Aorta (tissue), 5 donors: Measurements from ENCODE around the gene CTNNA2. TPM values are rescaled to one million over a fixed set of nuclear protein-coding genes. Genes with fewer than 3 reads are reported as not detected.

ENCODE experiments used
- ATAC-seq: fragments of 200-7000 bp; cut with Tn5 transposase; one replicate; pipeline ENCODE4 v1.9.1; 2022; ENCODE audit warnings: moderate library complexity; ENCODE audit not compliant: low FRiP score
- DNase-seq, 2 donors: peaks; one replicate each; pipeline ENCODE4 v3.0.0-alpha.2; 2020
- H3K27ac ChIP-seq, 2 donors: one replicate each; pipeline ENCODE4 v1.5.1; 2013; ENCODE audit warnings: low read length in 2 of 2, mild to moderate bottlenecking in 2 of 2, moderate library complexity in 2 of 2, control low read depth in 1 of 2, inconsistent platforms in 1 of 2, low read depth in 1 of 2
- H3K27me3 ChIP-seq, 2 donors: one replicate each; pipeline ENCODE4 v1.6.1; 2013; ENCODE audit warnings: control low read depth in 1 of 2, low read length in 1 of 2, mild to moderate bottlenecking in 1 of 2, moderate library complexity in 1 of 2; ENCODE audit not compliant: insufficient read depth in 2 of 2, control insufficient read depth in 1 of 2
- H3K36me3 ChIP-seq, 2 donors: one replicate each; pipeline ENCODE4 v1.6.1; 2013; ENCODE audit warnings: control low read depth in 1 of 2, low read length in 1 of 2, mild to moderate bottlenecking in 1 of 2; ENCODE audit not compliant: insufficient read depth in 2 of 2, control insufficient read depth in 1 of 2
- H3K4me1 ChIP-seq, 2 donors: one replicate each; pipeline ENCODE4 v1.6.1; 2013; ENCODE audit warnings: low read length in 2 of 2, control low read depth in 1 of 2, mild to moderate bottlenecking in 1 of 2, moderate library complexity in 1 of 2; ENCODE audit not compliant: insufficient read depth in 2 of 2, control insufficient read depth in 1 of 2
- H3K4me3 ChIP-seq, 2 donors: one replicate each; pipeline ENCODE4 v1.5.1; 2013; ENCODE audit warnings: low read length in 2 of 2, control low read depth in 1 of 2, mild to moderate bottlenecking in 1 of 2
- H3K9me3 ChIP-seq: one replicate; pipeline ENCODE4 v1.6.1; 2013; ENCODE audit warnings: mild to moderate bottlenecking, low read length; ENCODE audit not compliant: control insufficient read depth
- WGBS, 2 donors: extraction: QIAGEN DNeasy Blood & Tissue Kit; methylation state at CpG; one replicate each; pipeline ENCODE4 v1.1.7; 2013; 5-methylcytosine and 5-hydroxymethylcytosine counted together
- intact Hi-C, 2 donors: fragments of 100-400 bp; cut with DNase I; formaldehyde crosslinking; loops; one replicate each; pipeline versions ENCODE4 v1.14.2 to v1.15.0; 2022
- polyA plus RNA-seq, 2 donors: library from polyadenylated mRNA; stranded (reverse); fragments of 200-250 nt; gene quantifications; one replicate each; pipeline ENCODE4 v1.2.3, GENCODE V29; 2013
- total RNA-seq, 2 donors: library from RNA; stranded (reverse); fragmentation: NEBNext Ultra II Directional; extraction: Animal tissue kit (Norgen Biotek cat#: 25700); gene quantifications; one replicate each; pipeline ENCODE4 v1.2.1, GENCODE V29; 2021
- donor health status: healthy with polysubstance abuse.
- donor health status: Bipolar disorder and iron deficiency.
- donor health status: DM: no; HTN: no; CAD: no.
- donor health status: DM: no; HTN: no; CAD: no.
- donor health status: DM: yes; HTN: yes; CAD: no.

CTNNA2 gene
- total and polyA plus RNA-seq, 4 donors, result 0.05 to 0.12 TPM; not detected in 2

DNA sequence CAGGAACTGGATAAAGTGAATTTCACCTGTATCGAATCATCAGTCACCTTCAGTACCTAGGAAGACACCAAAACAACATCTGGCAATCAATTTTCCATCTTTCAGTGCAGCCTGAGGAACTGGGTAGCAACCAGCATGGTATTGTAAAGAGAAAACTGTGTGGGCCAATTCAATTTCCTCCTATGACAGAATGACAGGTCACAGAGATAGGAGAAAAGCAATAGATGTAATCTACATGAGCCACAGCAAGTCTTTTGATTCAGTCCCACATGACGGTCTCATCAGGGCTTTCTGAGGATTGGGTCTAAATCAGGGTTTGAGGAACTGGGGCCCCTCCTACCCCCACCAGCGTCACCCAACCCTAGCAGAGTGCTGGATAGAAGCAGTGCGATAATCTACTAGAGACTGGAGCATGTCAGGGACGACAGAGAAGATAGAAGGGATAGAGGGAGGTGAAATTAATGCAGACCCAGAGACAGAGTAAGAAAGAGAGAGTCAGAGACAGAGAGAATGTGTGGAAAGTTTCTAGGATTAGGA, 523.0 kb downstream of the CTNNA2 start:
- H3K27me3 ChIP-seq, result no peaks in the 10 kb centered on the region
- DNase-seq, result no peak
- 77 to 82% methylated on average over 5 of the region's 5 CpGs for WGBS, 2 donors
- H3K36me3 ChIP-seq, result no peaks in the 10 kb centered on the region
- no peaks in the 10 kb centered on the region for H3K4me1 ChIP-seq
- H3K27ac ChIP-seq, result no peak overlapping the region
- intact Hi-C loops, result no loop called here
- no peaks in the 10 kb centered on the region for H3K9me3 ChIP-seq
- ATAC-seq, result no peak
- no peak overlapping the region for H3K4me3 ChIP-seq

- ATAC-seq (no peak), DNase-seq (no peak)
- intact Hi-C loops, result no loop called here
- Histone ChIP-seq H3K4me3 (no peak overlapping the region), H3K9me3 (no peaks in the 10 kb centered on the region), H3K27ac (no peak overlapping the region), H3K4me1 (no peaks in the 10 kb centered on the region), H3K27me3 (no peaks in the 10 kb centered on the region), H3K36me3 (no peaks in the 10 kb centered on the region)
- WGBS, 2 donors, result 70 to 79% methylated on average over 4 of the region's 4 CpGs
Observed at GRCh38 chr2:80037310-80037709, 524.5 kb downstream of the CTNNA2 start.

GRCh38 chr2:80040226-80040625, 527.4 kb downstream of the CTNNA2 start:
- Histone ChIP-seq H3K27me3 (no peaks in the 10 kb centered on the region), H3K27ac (no peak overlapping the region), H3K36me3 (no peaks in the 10 kb centered on the region), H3K9me3 (peaks cover 2% of the 10 kb centered on the region), H3K4me3 (no peak overlapping the region), H3K4me1 (no peaks in the 10 kb centered on the region)
- no peak for DNase-seq
- WGBS, 2 donors, result 88 to 89% methylated on average over 2 of the region's 2 CpGs
- intact Hi-C loops, result no loop called here
- no peak for ATAC-seq

GRCh38 chr2:80042635-80043034, 529.8 kb downstream of the CTNNA2 start:
- no peak for ATAC-seq
- no peaks in the 10 kb centered on the region for H3K4me1 ChIP-seq
- peaks cover 2% of the 10 kb centered on the region for H3K9me3 ChIP-seq
- 73 to 82% methylated on average over 2 of the region's 2 CpGs for WGBS, 2 donors
- no peak overlapping the region for H3K27ac ChIP-seq
- no peaks in the 10 kb centered on the region for H3K36me3 ChIP-seq
- H3K4me3 ChIP-seq, result no peak overlapping the region
- intact Hi-C loops, result no loop called here
- no peak for DNase-seq
- no peaks in the 10 kb centered on the region for H3K27me3 ChIP-seq

DNA sequence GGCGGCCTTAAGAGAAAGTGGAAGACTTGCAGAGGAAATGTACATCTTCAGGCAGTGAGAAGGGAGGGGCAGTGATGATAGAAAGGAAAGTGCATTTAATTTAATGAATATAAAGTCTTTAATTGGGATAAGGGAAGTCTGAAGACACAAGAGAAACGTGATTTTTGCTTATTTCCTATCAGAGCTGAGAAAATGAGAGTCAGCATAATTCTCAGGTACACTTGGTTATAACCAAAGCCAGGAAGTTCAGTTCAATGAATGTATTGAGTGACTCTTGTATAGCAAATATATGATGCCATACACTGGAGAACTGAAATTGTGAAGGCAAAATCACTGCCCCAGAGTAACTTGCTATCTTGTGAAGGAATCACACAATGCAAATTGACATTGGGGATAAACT, 535.4 kb downstream of the CTNNA2 start:
- WGBS, 2 donors, result 74 to 82% methylated on average over 2 of the region's 2 CpGs
- no peak overlapping the region for H3K27ac ChIP-seq
- no peak overlapping the region for H3K4me3 ChIP-seq
- no peaks in the 10 kb centered on the region for H3K4me1 ChIP-seq
- no peak for ATAC-seq
- no peak for DNase-seq
- H3K9me3 ChIP-seq, result no peaks in the 10 kb centered on the region
- intact Hi-C loops, result no loop called here
- no peaks in the 10 kb centered on the region for H3K36me3 ChIP-seq
- H3K27me3 ChIP-seq, result no peaks in the 10 kb centered on the region

- Histone ChIP-seq H3K4me1 (no peaks in the 10 kb centered on the region), H3K36me3 (no peaks in the 10 kb centered on the region), H3K27ac (no peak overlapping the region), H3K4me3 (no peak overlapping the region), H3K27me3 (no peaks in the 10 kb centered on the region), H3K9me3 (no peaks in the 10 kb centered on the region)
- DNase-seq (no peak), ATAC-seq (no peak)
- intact Hi-C loops, result no loop called here
- 26 to 32% methylated on average over 6 of the region's 6 CpGs for WGBS, 2 donors
Observed at GRCh38 chr2:80050246-80050645, 537.4 kb downstream of the CTNNA2 start.

DNA sequence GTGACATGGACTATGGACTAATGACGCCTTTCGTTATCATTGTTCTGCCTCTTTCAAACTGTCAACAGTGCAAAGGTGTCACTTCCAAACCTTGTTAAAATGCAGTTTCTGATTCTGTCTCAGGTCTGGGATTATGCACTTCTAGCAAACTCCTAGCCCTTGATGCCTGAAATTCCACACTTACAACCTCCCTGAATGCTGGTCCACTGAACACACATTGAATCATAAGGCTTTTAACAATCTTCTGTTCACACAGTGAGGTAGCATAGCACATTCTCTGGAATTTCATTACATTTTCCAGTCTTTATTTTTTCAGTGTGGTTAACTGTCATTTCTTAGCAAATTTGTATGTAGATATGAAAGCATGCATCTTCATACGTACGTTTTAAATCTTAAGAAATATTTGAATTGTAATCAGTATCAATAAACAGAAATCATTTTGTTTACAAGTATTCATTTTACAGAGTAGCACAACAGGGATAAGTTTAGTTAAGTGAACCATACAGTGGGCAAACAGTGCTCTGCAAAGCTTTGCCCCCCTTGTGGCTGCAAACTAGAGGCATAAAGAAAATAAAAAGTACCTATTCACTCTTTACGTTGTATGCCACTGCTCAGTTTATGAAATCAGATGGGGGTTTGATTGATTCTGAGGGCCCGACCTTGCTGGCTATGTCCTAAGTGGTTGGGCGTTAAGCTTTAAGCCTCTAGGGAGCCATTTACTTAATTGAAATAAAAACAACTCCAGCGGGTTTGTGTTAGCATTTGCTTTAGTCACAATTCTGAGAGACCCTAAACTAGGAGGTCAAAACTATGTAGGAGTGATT, 540.9 kb downstream of the CTNNA2 start:
- H3K9me3 ChIP-seq, result no peaks in the 10 kb centered on the region
- no peaks in the 10 kb centered on the region for H3K27me3 ChIP-seq
- intact Hi-C loops, result no loop called here
- 19 to 22% methylated on average over 8 of the region's 8 CpGs for WGBS, 2 donors
- no peak for ATAC-seq
- H3K4me3 ChIP-seq, result no peak overlapping the region
- no peak for DNase-seq
- H3K27ac ChIP-seq, result no peak overlapping the region
- H3K4me1 ChIP-seq, result no peaks in the 10 kb centered on the region
- H3K36me3 ChIP-seq, result no peaks in the 10 kb centered on the region

DNA sequence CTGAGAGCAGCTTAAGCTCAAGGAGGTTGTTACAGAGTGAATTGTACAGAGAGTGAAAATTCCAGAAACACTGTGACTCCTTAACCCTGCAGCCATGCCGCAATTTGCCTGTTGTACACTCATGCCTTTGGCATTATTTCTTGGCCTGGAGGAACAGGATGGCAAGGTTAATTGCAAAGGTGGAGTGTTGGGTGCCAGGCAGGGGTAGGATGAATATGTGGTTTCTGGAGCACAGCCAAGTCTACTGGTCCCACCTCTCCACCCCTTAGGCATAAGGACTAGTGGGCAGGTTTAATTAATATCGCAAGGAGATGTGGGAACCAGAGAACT, 541.5 kb downstream of the CTNNA2 start:
- H3K4me3 ChIP-seq, result no peak overlapping the region
- no peak for ATAC-seq
- no peaks in the 10 kb centered on the region for H3K36me3 ChIP-seq
- intact Hi-C loops, result no loop called here
- H3K9me3 ChIP-seq, result no peaks in the 10 kb centered on the region
- no peaks in the 10 kb centered on the region for H3K4me1 ChIP-seq
- 49 to 58% methylated on average over 2 of the region's 2 CpGs for WGBS, 2 donors
- no peaks in the 10 kb centered on the region for H3K27me3 ChIP-seq
- H3K27ac ChIP-seq, result no peak overlapping the region
- DNase-seq, result no peak

GRCh38 chr2:80057956-80058355, 545.1 kb downstream of the CTNNA2 start:
- intact Hi-C loops, result no loop called here
- Histone ChIP-seq H3K27me3 (no peaks in the 10 kb centered on the region), H3K4me3 (no peak overlapping the region), H3K36me3 (no peaks in the 10 kb centered on the region), H3K9me3 (no peaks in the 10 kb centered on the region), H3K27ac (no peak overlapping the region), H3K4me1 (no peaks in the 10 kb centered on the region)
- DNase-seq (no peak), ATAC-seq (no peak)
- 89 to 92% methylated on average over 1 of the region's 1 CpG for WGBS, 2 donors
